Keratinocyte (primary cell): ENCODE data around the gene SLIT3. TPM values are rescaled to one million over a fixed set of nuclear protein-coding genes. Genes with fewer than 3 reads are reported as not detected.

Source experiments
- DNase-seq: peaks from one replicate; pipeline ENCODE4 v3.0.0-alpha.2; 2011; ENCODE audit warnings: low read depth, missing footprints, low spot score
- FAIRE-seq: peaks from 2 replicates; lab custom pipeline; 2011; peaks lifted over from hg19 to GRCh38; lab: Jason Lieb, UNC
- H2AFZ ChIP-seq: 2 replicates; pipeline ENCODE4 v1.6.0; 2012; ENCODE audit warnings: low read length, control low read depth, inconsistent platforms; ENCODE audit not compliant: control insufficient read depth
- H3K27ac ChIP-seq: 2 replicates; pipeline ENCODE4 v1.5.1; 2011; ENCODE audit warnings: low read length; ENCODE audit not compliant: control insufficient read depth, insufficient read depth
- H3K27me3 ChIP-seq: 3 replicates; pipeline ENCODE4 v1.6.0; 2011; ENCODE audit warnings: low read length; ENCODE audit not compliant: control insufficient read depth, insufficient read depth; ENCODE audit errors: extremely low read depth
- H3K36me3 ChIP-seq, 2 experiments: 2 replicates in 1 of 2; 3 replicates in 1 of 2; pipeline ENCODE4 v1.5.1; 2011; ENCODE audit warnings: low read length in 2 of 2, mild to moderate bottlenecking in 1 of 2; ENCODE audit not compliant: control insufficient read depth in 2 of 2, insufficient read depth in 2 of 2; ENCODE audit errors: extremely low read depth in 1 of 2
- H3K4me1 ChIP-seq: 3 replicates; pipeline ENCODE4 v1.5.1; 2011; ENCODE audit warnings: low read length; ENCODE audit not compliant: control insufficient read depth, insufficient read depth; ENCODE audit errors: extremely low read depth
- H3K4me2 ChIP-seq: 3 replicates; pipeline ENCODE4 v1.6.0; 2011; ENCODE audit warnings: low read depth, low read length; ENCODE audit not compliant: control insufficient read depth, insufficient read depth; ENCODE audit errors: extremely low read depth
- H3K4me3 ChIP-seq, 3 experiments: fragments of 200-600 bp in 1 of 3; sonication (generic) in 1 of 3; 2 replicates in 2 of 3; 3 replicates in 1 of 3; pipeline ENCODE4 v1.5.1; 2011 to 2016; ENCODE audit warnings: low read length in 3 of 3, mild to moderate bottlenecking in 3 of 3, control low read depth in 2 of 3, inconsistent platforms in 1 of 3, low read depth in 1 of 3, mixed read lengths in 1 of 3, mixed run types in 1 of 3, moderate library complexity in 1 of 3; ENCODE audit not compliant: control insufficient read depth in 2 of 3, insufficient read depth in 2 of 3; ENCODE audit errors: extremely low read depth in 1 of 3
- H3K79me2 ChIP-seq: 2 replicates; pipeline ENCODE4 v1.6.0; 2012; ENCODE audit warnings: low read length; ENCODE audit not compliant: control insufficient read depth, insufficient read depth
- H3K9ac ChIP-seq: 3 replicates; pipeline ENCODE4 v1.6.0; 2011; ENCODE audit warnings: low read length; ENCODE audit not compliant: control insufficient read depth, insufficient read depth; ENCODE audit errors: extremely low read depth
- H3K9me1 ChIP-seq: 3 replicates; pipeline ENCODE4 v1.6.0; 2011; ENCODE audit warnings: low read length; ENCODE audit not compliant: control insufficient read depth, insufficient read depth; ENCODE audit errors: extremely low read depth
- H3K9me3 ChIP-seq: 2 replicates; pipeline ENCODE4 v1.5.1; 2012; ENCODE audit warnings: low read depth, low read length; ENCODE audit not compliant: control insufficient read depth
- H4K20me1 ChIP-seq: 3 replicates; pipeline ENCODE4 v1.6.0; 2011; ENCODE audit warnings: low read length; ENCODE audit not compliant: control insufficient read depth, insufficient read depth; ENCODE audit errors: extremely low read depth
- EZH2 ChIP-seq: IDR thresholded peaks from one replicate; pipeline ENCODE4 v1.6.1; 2012; ENCODE audit warnings: inconsistent platforms, mild to moderate bottlenecking, low read length, moderate library complexity
- dilution Hi-C: fragments of 300-500 bp; cut with MboI; formaldehyde crosslinking; loops from one replicate; pipeline ENCODE4 v1.7.0; 2020; ENCODE audit warnings: low sequenced_read_pairs; ENCODE audit not compliant: extremely low pct_ligation_motif_present
- polyA plus RNA-seq, 5 experiments: library from polyadenylated mRNA; depleted of rRNA in 3 of 5; stranded (reverse) in 3 of 5; stranded (forward) in 1 of 5; unstranded in 1 of 5; fragments of >200 nt; gene quantifications; 1 replicate in 1 of 5; 2 replicates in 3 of 5; 3 replicates in 1 of 5; pipeline versions ENCODE4 v1.2.1 to v1.2.3, GENCODE V29; 2011 to 2012; ENCODE audit warnings: missing spikeins in 2 of 5, low read depth in 1 of 5, low replicate concordance in 1 of 5
- TF ChIP-seq, protein P1 (sequence below), 3 experiments: IDR thresholded peaks in 1 of 3; conservative IDR thresholded peaks in 1 of 3; optimal IDR thresholded peaks in 1 of 3; 2 replicates in 2 of 3; 3 replicates in 1 of 3; pipeline versions ENCODE3 to v1.5.1; 2011; ENCODE audit warnings: low read length in 3 of 3, mild to moderate bottlenecking in 3 of 3, moderate library complexity in 2 of 3, control low read depth in 1 of 3, inconsistent platforms in 1 of 3; ENCODE audit not compliant: insufficient read depth in 2 of 3; ENCODE audit errors: extremely low read depth in 1 of 3

Gene SLIT3
- polyA plus RNA-seq, 1 donor (not counting 4 experiments of a cell fraction or from before 2014, with no cell fraction given), result 2.4 TPM

- peaks cover 2% of the 10 kb centered on the region for H3K27me3 ChIP-seq
- H3K4me1 ChIP-seq, result no peaks in the 10 kb centered on the region
- H3K79me2 ChIP-seq, result no peaks in the 10 kb centered on the region
- dilution Hi-C loops, result no loop called here
- H3K9me1 ChIP-seq, result no peaks in the 10 kb centered on the region
- no peak overlapping the region for H3K4me3 ChIP-seq
- H3K36me3 ChIP-seq, result no peaks in the 10 kb centered on the region
- no peaks in the 10 kb centered on the region for H4K20me1 ChIP-seq
- TF ChIP-seq EZH2, result no peak
- TF ChIP-seq, protein P1, sequence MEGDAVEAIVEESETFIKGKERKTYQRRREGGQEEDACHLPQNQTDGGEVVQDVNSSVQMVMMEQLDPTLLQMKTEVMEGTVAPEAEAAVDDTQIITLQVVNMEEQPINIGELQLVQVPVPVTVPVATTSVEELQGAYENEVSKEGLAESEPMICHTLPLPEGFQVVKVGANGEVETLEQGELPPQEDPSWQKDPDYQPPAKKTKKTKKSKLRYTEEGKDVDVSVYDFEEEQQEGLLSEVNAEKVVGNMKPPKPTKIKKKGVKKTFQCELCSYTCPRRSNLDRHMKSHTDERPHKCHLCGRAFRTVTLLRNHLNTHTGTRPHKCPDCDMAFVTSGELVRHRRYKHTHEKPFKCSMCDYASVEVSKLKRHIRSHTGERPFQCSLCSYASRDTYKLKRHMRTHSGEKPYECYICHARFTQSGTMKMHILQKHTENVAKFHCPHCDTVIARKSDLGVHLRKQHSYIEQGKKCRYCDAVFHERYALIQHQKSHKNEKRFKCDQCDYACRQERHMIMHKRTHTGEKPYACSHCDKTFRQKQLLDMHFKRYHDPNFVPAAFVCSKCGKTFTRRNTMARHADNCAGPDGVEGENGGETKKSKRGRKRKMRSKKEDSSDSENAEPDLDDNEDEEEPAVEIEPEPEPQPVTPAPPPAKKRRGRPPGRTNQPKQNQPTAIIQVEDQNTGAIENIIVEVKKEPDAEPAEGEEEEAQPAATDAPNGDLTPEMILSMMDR (optimal IDR thresholded peaks at IDR 0.05 in 1 of 3, IDR thresholded peaks at IDR 0.05 in 1 of 3, conservative IDR thresholded peaks at IDR 0.05 in 1 of 3; ENCODE audit: extremely low read depth in 1 of 3, insufficient read depth in 2 of 3, low read length in 3 of 3), result no peak
- no peak overlapping the region for H3K27ac ChIP-seq
- FAIRE-seq (no peak), DNase-seq (no peak)
- no peak overlapping the region for H3K9ac ChIP-seq
- no peaks in the 10 kb centered on the region for H3K9me3 ChIP-seq
- H2AFZ ChIP-seq, result no peak overlapping the region
- H3K4me2 ChIP-seq, result no peak overlapping the region
Observed at GRCh38 chr5:168989731-168990505, 311.0 kb downstream of the SLIT3 start.

DNA sequence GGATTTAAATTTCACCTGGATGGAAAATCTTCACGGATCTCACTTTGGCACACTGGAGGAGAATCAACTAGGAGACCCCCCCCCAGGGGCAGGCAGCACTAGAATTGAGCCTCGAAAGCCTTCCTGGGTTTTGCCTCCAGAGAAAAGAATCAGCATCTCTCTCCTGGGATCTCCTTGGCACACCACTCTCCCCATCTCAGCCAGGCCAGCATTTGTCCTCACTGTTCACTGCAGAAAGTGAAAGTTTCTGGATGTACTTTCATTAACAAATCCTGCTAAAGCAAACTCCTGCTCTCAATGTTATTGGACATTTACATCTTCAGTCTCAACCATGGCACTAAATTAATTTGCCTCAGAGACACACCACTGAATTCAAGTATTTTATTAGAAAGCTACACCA lies 312.2 kb downstream of the SLIT3 start:
- TF ChIP-seq, protein P1 (optimal IDR thresholded peaks at IDR 0.05 in 1 of 3, IDR thresholded peaks at IDR 0.05 in 1 of 3, conservative IDR thresholded peaks at IDR 0.05 in 1 of 3; ENCODE audit: extremely low read depth in 1 of 3, insufficient read depth in 2 of 3, low read length in 3 of 3), result no peak
- TF ChIP-seq EZH2, result no peak
- no peaks in the 10 kb centered on the region for H4K20me1 ChIP-seq
- no peak overlapping the region for H3K9ac ChIP-seq
- no peak overlapping the region for H2AFZ ChIP-seq
- dilution Hi-C loops, result no loop called here
- H3K27ac ChIP-seq, result no peak overlapping the region
- H3K9me1 ChIP-seq, result no peaks in the 10 kb centered on the region
- H3K27me3 ChIP-seq, result peaks cover 2% of the 10 kb centered on the region
- no peaks in the 10 kb centered on the region for H3K9me3 ChIP-seq
- DNase-seq (no peak), FAIRE-seq (no peak)
- no peak overlapping the region for H3K4me3 ChIP-seq
- H3K4me1 ChIP-seq, result no peaks in the 10 kb centered on the region
- H3K36me3 ChIP-seq, result no peaks in the 10 kb centered on the region
- H3K79me2 ChIP-seq, result no peaks in the 10 kb centered on the region
- no peak overlapping the region for H3K4me2 ChIP-seq
